Bronchial epithelial cell (primary cell): Measurements from ENCODE around the gene CTU2. TPM values are rescaled to one million over a fixed set of nuclear protein-coding genes. Genes with fewer than 3 reads are reported as not detected.

Source experiments
- DNase-seq: peaks from one replicate; pipeline ENCODE4 v3.0.0-alpha.2; 2010; ENCODE audit warnings: low read depth
- FAIRE-seq: peaks from 2 replicates; lab custom pipeline; 2011; peaks lifted over from hg19 to GRCh38; lab: Jason Lieb, UNC
- H3K27me3 ChIP-seq: 2 replicates; pipeline ENCODE4 v1.5.1; 2011; ENCODE audit warnings: low read length; ENCODE audit not compliant: control insufficient read depth, insufficient read depth
- H3K36me3 ChIP-seq: 2 replicates; pipeline ENCODE4 v1.5.1; 2011; ENCODE audit warnings: low read length; ENCODE audit not compliant: control insufficient read depth, insufficient read depth
- H3K4me3 ChIP-seq: 2 replicates; pipeline ENCODE4 v1.5.1; 2011; ENCODE audit warnings: mild to moderate bottlenecking, low read depth, low read length, control low read depth
- CTCF ChIP-seq: IDR thresholded peaks from 2 replicates; pipeline ENCODE4 v1.5.1; 2011; ENCODE audit warnings: mild to moderate bottlenecking, moderate library complexity, low read length, control low read depth, inconsistent platforms; ENCODE audit not compliant: insufficient read depth, severe bottlenecking
- total RNA-seq: library from RNA; depleted of rRNA; stranded (reverse); fragments of >200 nt; gene quantifications from 2 replicates; pipeline ENCODE4 v1.2.1, GENCODE V29; 2014

Gene CTU2
- total RNA-seq, 1 donor from 2014 or later = 31.1 TPM

DNA sequence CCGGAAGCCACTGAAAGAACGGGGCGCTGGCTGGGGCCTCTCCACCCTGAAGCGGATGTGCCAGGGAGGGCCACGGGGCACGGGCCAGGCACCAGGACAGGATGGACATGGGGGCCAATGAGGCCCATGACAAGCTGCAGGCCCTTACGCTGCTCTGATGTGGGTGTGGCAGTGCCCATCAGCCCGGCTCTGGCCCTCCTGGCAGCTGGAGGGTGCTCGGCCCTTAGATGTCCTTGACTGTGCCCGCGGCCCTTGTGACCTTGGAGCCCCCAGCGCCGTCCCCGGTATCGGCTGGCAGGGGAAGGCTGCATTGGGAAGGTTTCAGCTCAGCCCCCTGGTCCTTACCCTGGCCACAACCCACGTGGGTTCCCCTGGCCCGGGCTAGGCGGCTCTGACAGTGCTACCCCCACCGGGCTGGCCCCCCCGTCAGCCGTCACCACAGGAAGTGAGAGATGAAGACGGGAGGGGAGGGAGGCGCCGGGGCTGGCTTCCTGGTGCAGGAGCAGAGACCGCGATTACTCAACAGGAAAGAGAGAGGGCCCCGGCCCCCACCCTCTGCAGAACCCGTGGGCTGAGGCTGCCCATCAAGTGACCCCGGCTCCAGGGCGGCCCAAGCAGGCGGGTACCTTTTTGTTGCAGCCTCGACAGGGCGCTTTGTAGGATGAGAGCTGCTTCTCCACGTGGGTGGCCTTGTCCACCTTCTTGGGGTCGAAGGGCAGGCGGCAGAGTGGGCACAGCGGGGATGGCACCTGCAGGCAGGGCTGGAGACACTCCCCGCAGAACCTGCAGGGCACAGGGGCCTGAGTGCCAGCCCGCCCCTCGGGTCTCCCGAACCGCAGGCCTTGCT, 5.4 kb upstream of the CTU2 start:
- Histone ChIP-seq H3K36me3 (peaks cover 3% of the 10 kb centered on the region), H3K27me3 (no peaks in the 10 kb centered on the region), H3K4me3 (no peak overlapping the region)
- FAIRE-seq (no peak), DNase-seq (peak; percentile 40)
- TF ChIP-seq CTCF = no peak

DNA sequence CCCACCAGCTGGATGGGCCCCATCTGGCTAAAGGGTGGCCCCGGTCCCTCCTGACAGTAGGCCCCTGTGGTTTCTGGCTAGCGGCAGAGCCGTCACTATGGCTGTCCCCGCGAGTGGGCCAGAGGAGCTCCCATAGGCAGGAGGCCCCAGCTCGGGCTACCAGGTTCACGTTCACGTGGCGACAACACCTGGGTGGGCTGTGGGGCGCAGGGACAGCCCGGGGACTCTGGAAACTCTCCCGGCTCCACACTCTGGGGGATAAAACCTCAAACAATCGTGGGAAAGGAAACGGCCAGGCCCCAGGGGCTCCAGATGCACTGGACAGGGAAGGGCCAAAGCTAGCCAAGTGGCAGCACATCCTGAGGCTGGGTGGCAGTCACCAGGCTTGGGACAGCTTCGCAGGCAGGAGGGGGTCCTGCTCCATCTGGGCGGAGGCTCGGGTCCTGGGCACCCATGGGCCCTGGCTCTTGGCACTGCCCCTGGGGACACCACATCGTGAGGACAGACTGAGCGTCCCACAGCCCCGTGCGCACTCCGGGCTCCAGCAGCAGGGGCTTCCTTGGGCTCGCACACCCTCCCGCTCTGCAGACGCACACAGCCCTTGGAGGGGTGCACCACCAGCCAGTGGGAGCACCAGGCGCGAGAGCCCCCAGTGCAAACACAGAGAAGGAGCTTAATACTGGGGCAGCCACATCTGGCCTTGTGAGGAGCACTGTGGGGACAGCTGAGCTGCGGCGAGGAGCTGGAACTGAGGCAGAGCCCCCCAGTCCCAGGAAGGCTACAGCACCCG, 4.5 kb upstream of the CTU2 start:
- no peak overlapping the region for H3K4me3 ChIP-seq
- DNase-seq (no peak), FAIRE-seq (no peak)
- TF ChIP-seq CTCF = no peak
- H3K27me3 ChIP-seq = no peaks in the 10 kb centered on the region
- H3K36me3 ChIP-seq = peaks cover 1% of the 10 kb centered on the region

DNA sequence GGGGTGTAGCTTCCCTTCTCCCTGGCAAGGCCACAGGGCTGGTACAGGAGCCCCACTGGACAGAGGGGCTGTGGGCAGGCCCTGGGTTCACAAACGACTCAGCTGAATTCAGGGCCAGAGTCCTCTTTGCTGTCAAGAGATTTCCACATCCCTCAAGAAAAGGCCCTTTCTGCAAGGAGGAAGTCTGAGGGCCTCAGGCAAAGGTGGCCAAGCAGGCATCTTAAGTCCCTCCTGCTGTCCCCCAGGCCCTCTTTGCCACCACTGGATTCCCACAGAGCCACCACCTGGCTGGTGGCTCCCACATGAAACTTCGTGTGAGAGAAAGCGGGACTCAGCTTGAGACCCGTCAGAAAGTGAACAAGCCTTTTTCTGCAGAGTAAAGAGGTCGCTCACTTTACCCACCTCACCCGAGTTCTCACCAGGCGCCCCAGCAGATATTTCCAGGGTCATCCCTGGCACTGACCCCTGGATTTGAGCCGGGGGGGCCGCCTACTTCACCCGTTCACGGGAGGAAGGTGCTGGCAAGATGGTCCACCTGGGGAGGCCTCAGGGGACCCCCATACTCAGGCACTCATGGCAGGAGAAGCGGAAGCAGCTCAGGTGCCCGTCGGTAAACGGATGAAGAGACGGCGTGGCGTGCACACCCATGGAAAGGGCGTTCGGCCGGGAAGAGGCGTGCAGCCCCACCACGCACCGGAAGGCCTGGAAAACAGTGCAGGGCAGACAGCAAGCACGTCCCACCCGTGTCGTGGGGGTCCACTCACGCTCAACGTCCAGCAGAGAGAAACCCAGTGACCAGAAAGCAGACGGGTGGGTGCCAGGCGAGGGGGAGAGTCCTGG, 3.7 kb upstream of the CTU2 start:
- DNase-seq (no peak), FAIRE-seq (no peak)
- H3K27me3 ChIP-seq = no peaks in the 10 kb centered on the region
- TF ChIP-seq CTCF = no peak
- no peaks in the 10 kb centered on the region for H3K36me3 ChIP-seq
- H3K4me3 ChIP-seq = no peak overlapping the region

DNA sequence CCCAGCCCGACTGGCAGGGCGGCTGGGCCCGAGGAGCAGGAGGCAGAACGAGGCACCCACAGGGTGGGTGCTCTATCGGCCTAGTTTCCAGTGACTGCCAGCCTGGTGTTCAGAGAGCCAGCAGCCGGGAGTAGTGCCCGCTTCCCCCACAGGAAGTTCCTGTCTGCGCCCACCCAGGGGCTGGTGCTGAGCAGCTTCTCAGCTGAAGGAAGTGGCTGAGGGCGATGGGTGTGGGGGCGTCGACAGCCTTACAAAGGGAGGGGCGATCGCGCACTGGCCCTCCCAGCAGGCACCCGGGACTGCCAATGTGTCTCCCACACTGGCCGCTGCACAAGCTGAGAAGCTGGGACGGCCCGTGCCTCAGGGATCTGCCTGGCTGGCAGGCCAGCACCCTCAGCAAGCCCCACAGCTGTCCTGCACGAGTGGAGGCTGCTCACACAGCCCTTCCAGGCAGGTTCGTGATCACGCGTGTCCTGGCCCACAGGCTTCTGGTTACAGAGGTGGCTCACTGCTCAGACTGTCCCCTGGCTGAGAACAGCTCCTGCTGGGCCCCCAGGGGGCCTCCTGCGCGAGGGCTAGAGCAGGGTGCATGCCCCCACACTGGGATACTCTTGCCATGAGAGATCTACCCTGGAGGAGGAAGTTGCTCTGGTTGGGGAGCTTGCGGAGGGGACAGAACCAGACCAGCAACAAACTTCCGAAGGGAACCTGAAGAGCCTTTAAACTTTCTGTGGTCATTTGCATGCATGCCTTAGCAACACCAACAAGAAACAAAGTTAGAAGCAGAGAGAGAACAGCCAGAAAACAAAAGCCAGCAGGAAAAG, 2.6 kb upstream of the CTU2 start:
- DNase-seq (no peak), FAIRE-seq (no peak)
- H3K4me3 ChIP-seq = no peak overlapping the region
- no peaks in the 10 kb centered on the region for H3K27me3 ChIP-seq
- H3K36me3 ChIP-seq = peaks cover 2% of the 10 kb centered on the region
- no peak for TF ChIP-seq CTCF

- Histone ChIP-seq H3K27me3 (no peaks in the 10 kb centered on the region), H3K4me3 (peak overlapping the region; percentile 99), H3K36me3 (peaks cover 6% of the 10 kb centered on the region)
- no peak for FAIRE-seq
- DNase-seq = no peak
- no peak for TF ChIP-seq CTCF
Measured at GRCh38 chr16:88705076-88705684, 1.1 kb upstream of the CTU2 start.
